ENCODE data around the gene NECTIN1.

Gene NECTIN1

DNA sequence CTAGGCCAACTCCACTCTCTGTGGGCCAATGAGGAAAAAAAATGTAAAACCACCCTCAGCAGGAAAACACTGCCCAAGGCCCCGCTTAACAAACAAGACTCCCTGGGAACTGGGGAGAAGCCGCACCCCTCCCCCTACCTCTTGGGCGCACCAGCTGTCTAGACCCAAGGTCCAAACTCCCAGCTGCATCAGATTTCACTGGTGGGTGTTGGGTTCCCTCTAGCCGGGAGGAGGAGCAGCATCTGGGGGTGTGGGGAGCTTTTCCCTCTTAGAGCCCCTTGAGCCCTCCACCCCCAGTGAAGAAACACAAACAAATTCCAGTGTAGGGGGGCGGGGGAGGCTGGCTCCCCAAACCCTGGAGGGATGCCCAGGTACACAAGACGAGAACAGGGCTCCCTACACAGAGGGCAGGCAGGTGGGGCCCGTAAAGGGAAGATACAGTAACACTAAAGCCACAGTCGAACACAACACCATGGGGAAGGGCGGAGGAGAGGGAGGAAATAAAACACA is 64.9 kb downstream of the NECTIN1 start:
- WGBS (ENCODE audit: extremely low coverage, insufficient coverage, insufficient read length) = no CpG with 5 or more reads among the region's 9 CpGs
- Histone ChIP-seq H4K12ac (ENCODE audit: low read depth, low read length) (no peak overlapping the region), H2BK5ac (ENCODE audit: low read depth, low read length, poor library complexity) (no peak overlapping the region), H3K4me3 (ENCODE audit: low read depth, low read length) (no peak overlapping the region), H3K27ac (ENCODE audit: low read depth, low read length) (no peak overlapping the region), H3K27me3 (ENCODE audit: insufficient read depth, low read length) (no peaks in the 10 kb centered on the region), H3K18ac (ENCODE audit: low read length) (no peak overlapping the region), H2AFZ (ENCODE audit: insufficient read depth, low read length, poor library complexity) (no peak overlapping the region), H3K4me1 (ENCODE audit: control insufficient read depth in 1 of 2, insufficient read depth in 2 of 2, low read length in 2 of 2) (no peaks in the 10 kb centered on the region), H3K4ac (ENCODE audit: low read depth, low read length) (no peak overlapping the region), H3K79me1 (ENCODE audit: low read length) (no peaks in the 10 kb centered on the region), H3K4me2 (ENCODE audit: low read length) (no peak overlapping the region), H3K14ac (ENCODE audit: low read length) (no peak overlapping the region), H2AK5ac (ENCODE audit: low read length) (no peak overlapping the region), H4K91ac (ENCODE audit: low read depth, low read length) (no peak overlapping the region), H2BK12ac (ENCODE audit: low read length) (no peak overlapping the region), H3K23ac (ENCODE audit: low read length) (no peak overlapping the region), H3K9me3 (ENCODE audit: insufficient read depth, low read depth, low read length) (peaks cover 4% of the 10 kb centered on the region), H3K79me2 (ENCODE audit: control insufficient read depth, insufficient read depth, low read length, poor library complexity) (no peaks in the 10 kb centered on the region), H2BK120ac (ENCODE audit: insufficient read depth, low read length, poor library complexity) (no peak overlapping the region), H3K9ac (ENCODE audit: low read length) (no peak overlapping the region), H3K36me3 (ENCODE audit: control insufficient read depth in 1 of 2, insufficient read depth in 2 of 2, low read length in 2 of 2) (peaks cover 2 to 9% of the 10 kb centered on the region in 2 experiments), H4K8ac (ENCODE audit: low read depth, low read length) (no peak overlapping the region)
- DNase-seq = no peak

GRCh38 chr11:119663279-119663678 is 65.7 kb downstream of the NECTIN1 start:
- no peak overlapping the region for H3K27ac ChIP-seq (ENCODE audit: low read depth, low read length)
- H3K27me3 ChIP-seq (ENCODE audit: insufficient read depth, low read length) = no peaks in the 10 kb centered on the region
- H4K8ac ChIP-seq (ENCODE audit: low read depth, low read length) = no peak overlapping the region
- no peak overlapping the region for H3K4ac ChIP-seq (ENCODE audit: low read depth, low read length)
- no peak overlapping the region for H2BK5ac ChIP-seq (ENCODE audit: low read depth, low read length, poor library complexity)
- no peak overlapping the region for H2AK5ac ChIP-seq (ENCODE audit: low read length)
- H4K91ac ChIP-seq (ENCODE audit: low read depth, low read length) = no peak overlapping the region
- H3K18ac ChIP-seq (ENCODE audit: low read length) = no peak overlapping the region
- H3K9me3 ChIP-seq (ENCODE audit: insufficient read depth, low read depth, low read length) = peaks cover 4% of the 10 kb centered on the region
- no peak overlapping the region for H3K23ac ChIP-seq (ENCODE audit: low read length)
- H3K36me3 ChIP-seq (ENCODE audit: control insufficient read depth in 1 of 2, insufficient read depth in 2 of 2, low read length in 2 of 2) = peaks cover 2 to 9% of the 10 kb centered on the region in 2 experiments
- no peaks in the 10 kb centered on the region for H3K79me2 ChIP-seq (ENCODE audit: control insufficient read depth, insufficient read depth, low read length, poor library complexity)
- no peaks in the 10 kb centered on the region for H3K79me1 ChIP-seq (ENCODE audit: low read length)
- no peak for DNase-seq
- H2BK120ac ChIP-seq (ENCODE audit: insufficient read depth, low read length, poor library complexity) = no peak overlapping the region
- no CpG with 5 or more reads among the region's 4 CpGs for WGBS (ENCODE audit: extremely low coverage, insufficient coverage, insufficient read length)
- H4K12ac ChIP-seq (ENCODE audit: low read depth, low read length) = no peak overlapping the region
- no peak overlapping the region for H2AFZ ChIP-seq (ENCODE audit: insufficient read depth, low read length, poor library complexity)
- H2BK12ac ChIP-seq (ENCODE audit: low read length) = no peak overlapping the region
- H3K14ac ChIP-seq (ENCODE audit: low read length) = no peak overlapping the region
- no peak overlapping the region for H3K4me3 ChIP-seq (ENCODE audit: low read depth, low read length)
- H3K4me2 ChIP-seq (ENCODE audit: low read length) = no peak overlapping the region
- H3K4me1 ChIP-seq (ENCODE audit: control insufficient read depth in 1 of 2, insufficient read depth in 2 of 2, low read length in 2 of 2) = no peaks in the 10 kb centered on the region
- H3K9ac ChIP-seq (ENCODE audit: low read length) = no peak overlapping the region

- no peak overlapping the region for H4K8ac ChIP-seq (ENCODE audit: low read depth, low read length)
- no peaks in the 10 kb centered on the region for H3K27me3 ChIP-seq (ENCODE audit: insufficient read depth, low read length)
- H3K23ac ChIP-seq (ENCODE audit: low read length) = no peak overlapping the region
- H2BK5ac ChIP-seq (ENCODE audit: low read depth, low read length, poor library complexity) = no peak overlapping the region
- no peak overlapping the region for H4K12ac ChIP-seq (ENCODE audit: low read depth, low read length)
- H3K4me3 ChIP-seq (ENCODE audit: low read depth, low read length) = no peak overlapping the region
- DNase-seq = no peak
- H3K4me1 ChIP-seq (ENCODE audit: control insufficient read depth in 1 of 2, insufficient read depth in 2 of 2, low read length in 2 of 2) = no peaks in the 10 kb centered on the region
- no peak overlapping the region for H3K14ac ChIP-seq (ENCODE audit: low read length)
- no peak overlapping the region for H3K18ac ChIP-seq (ENCODE audit: low read length)
- H3K9me3 ChIP-seq (ENCODE audit: insufficient read depth, low read depth, low read length) = peaks cover 4% of the 10 kb centered on the region
- no peaks in the 10 kb centered on the region for H3K79me2 ChIP-seq (ENCODE audit: control insufficient read depth, insufficient read depth, low read length, poor library complexity)
- WGBS (ENCODE audit: extremely low coverage, insufficient coverage, insufficient read length) = no CpG with 5 or more reads among the region's 4 CpGs
- no peak overlapping the region for H3K27ac ChIP-seq (ENCODE audit: low read depth, low read length)
- H3K4ac ChIP-seq (ENCODE audit: low read depth, low read length) = no peak overlapping the region
- no peak overlapping the region for H4K91ac ChIP-seq (ENCODE audit: low read depth, low read length)
- no peak overlapping the region for H2BK12ac ChIP-seq (ENCODE audit: low read length)
- no peak overlapping the region for H2BK120ac ChIP-seq (ENCODE audit: insufficient read depth, low read length, poor library complexity)
- no peak overlapping the region for H2AK5ac ChIP-seq (ENCODE audit: low read length)
- no peak overlapping the region for H2AFZ ChIP-seq (ENCODE audit: insufficient read depth, low read length, poor library complexity)
- peaks cover 2 to 9% of the 10 kb centered on the region in 2 experiments for H3K36me3 ChIP-seq (ENCODE audit: control insufficient read depth in 1 of 2, insufficient read depth in 2 of 2, low read length in 2 of 2)
- no peak overlapping the region for H3K9ac ChIP-seq (ENCODE audit: low read length)
- no peaks in the 10 kb centered on the region for H3K79me1 ChIP-seq (ENCODE audit: low read length)
- H3K4me2 ChIP-seq (ENCODE audit: low read length) = no peak overlapping the region
These were observed 67.8 kb downstream of the NECTIN1 start for GRCh38 chr11:119661226-119661625.

GRCh38 chr11:119659971-119660723 is 68.9 kb downstream of the NECTIN1 start:
- Histone ChIP-seq H3K4me3 (ENCODE audit: low read depth, low read length) (no peak overlapping the region), H2BK12ac (ENCODE audit: low read length) (no peak overlapping the region), H3K4me1 (ENCODE audit: control insufficient read depth in 1 of 2, insufficient read depth in 2 of 2, low read length in 2 of 2) (no peaks in the 10 kb centered on the region), H4K91ac (ENCODE audit: low read depth, low read length) (no peak overlapping the region), H4K12ac (ENCODE audit: low read depth, low read length) (no peak overlapping the region), H3K27ac (ENCODE audit: low read depth, low read length) (no peak overlapping the region), H3K18ac (ENCODE audit: low read length) (no peak overlapping the region), H3K27me3 (ENCODE audit: insufficient read depth, low read length) (no peaks in the 10 kb centered on the region), H3K9me3 (ENCODE audit: insufficient read depth, low read depth, low read length) (no peaks in the 10 kb centered on the region), H3K79me2 (ENCODE audit: control insufficient read depth, insufficient read depth, low read length, poor library complexity) (no peaks in the 10 kb centered on the region), H2AK5ac (ENCODE audit: low read length) (no peak overlapping the region), H3K14ac (ENCODE audit: low read length) (no peak overlapping the region), H3K4me2 (ENCODE audit: low read length) (no peak overlapping the region), H3K4ac (ENCODE audit: low read depth, low read length) (no peak overlapping the region), H3K9ac (ENCODE audit: low read length) (no peak overlapping the region), H3K23ac (ENCODE audit: low read length) (no peak overlapping the region), H3K79me1 (ENCODE audit: low read length) (no peaks in the 10 kb centered on the region), H2AFZ (ENCODE audit: insufficient read depth, low read length, poor library complexity) (no peak overlapping the region), H4K8ac (ENCODE audit: low read depth, low read length) (no peak overlapping the region), H3K36me3 (ENCODE audit: control insufficient read depth in 1 of 2, insufficient read depth in 2 of 2, low read length in 2 of 2) (peaks cover 2 to 9% of the 10 kb centered on the region in 2 experiments), H2BK5ac (ENCODE audit: low read depth, low read length, poor library complexity) (no peak overlapping the region), H2BK120ac (ENCODE audit: insufficient read depth, low read length, poor library complexity) (no peak overlapping the region)
- DNase-seq = no peak
- no CpG with 5 or more reads among the region's 17 CpGs for WGBS (ENCODE audit: extremely low coverage, insufficient coverage, insufficient read length)

Measured in trophoblast cell (in vitro differentiated cells and primary cell).